Activated CD4-positive, alpha-beta T cell treated with anti-CD3 and anti-CD28 coated beads for 1 hour (primary cell): ENCODE data around the gene SNTG2.

Experiments used
- DNase-seq: peaks from one replicate; pipeline ENCODE4 v3.0.0-alpha.2; 2020

SNTG2 gene

GRCh38 chr2:954687-955000 lies 4.0 kb downstream of the SNTG2 start:
- DNase-seq, result no peak

GRCh38 chr2:955829-956731 lies 5.4 kb downstream of the SNTG2 start:
- DNase-seq, result no peak

GRCh38 chr2:959457-959856 lies 8.8 kb downstream of the SNTG2 start:
- no peak for DNase-seq

- no peak for DNase-seq
Measured at GRCh38 chr2:960061-960736, 9.6 kb downstream of the SNTG2 start.

- DNase-seq, result no peak
Measured at GRCh38 chr2:961786-962185, 11.1 kb downstream of the SNTG2 start.

GRCh38 chr2:963876-964275 lies 13.2 kb downstream of the SNTG2 start:
- DNase-seq, result no peak

GRCh38 chr2:964562-964961 lies 13.9 kb downstream of the SNTG2 start:
- no peak for DNase-seq

GRCh38 chr2:965640-966147 lies 15.0 kb downstream of the SNTG2 start:
- no peak for DNase-seq

- DNase-seq, result no peak
Measured at GRCh38 chr2:973129-973528, 22.5 kb downstream of the SNTG2 start.

GRCh38 chr2:974054-974453 lies 23.4 kb downstream of the SNTG2 start:
- no peak for DNase-seq

GRCh38 chr2:974502-974901 lies 23.9 kb downstream of the SNTG2 start:
- DNase-seq, result no peak

- no peak for DNase-seq
Measured at GRCh38 chr2:975095-975494, 24.4 kb downstream of the SNTG2 start.

GRCh38 chr2:979069-979928 lies 28.6 kb downstream of the SNTG2 start:
- DNase-seq, result no peak

GRCh38 chr2:980176-980575 lies 29.5 kb downstream of the SNTG2 start:
- no peak for DNase-seq

- no peak for DNase-seq
Measured at GRCh38 chr2:981258-981657, 30.6 kb downstream of the SNTG2 start.

GRCh38 chr2:981759-982158 lies 31.1 kb downstream of the SNTG2 start:
- no peak for DNase-seq

GRCh38 chr2:985317-985898 lies 34.8 kb downstream of the SNTG2 start:
- DNase-seq, result no peak

GRCh38 chr2:987789-988188 lies 37.1 kb downstream of the SNTG2 start:
- no peak for DNase-seq

- no peak for DNase-seq
Measured at GRCh38 chr2:989781-990467, 39.3 kb downstream of the SNTG2 start.

GRCh38 chr2:990970-991369 lies 40.3 kb downstream of the SNTG2 start:
- DNase-seq, result no peak

- DNase-seq, result no peak
Measured at GRCh38 chr2:1002350-1002749, 51.7 kb downstream of the SNTG2 start.

- no peak for DNase-seq
Measured at GRCh38 chr2:1004398-1004797, 53.7 kb downstream of the SNTG2 start.
